Measurements from ENCODE around the gene CRYL1. TPM values are rescaled to one million over a fixed set of nuclear protein-coding genes. Genes with fewer than 3 reads are reported as not detected.

The CRYL1 gene
- total RNA-seq, 2 experiments from 2014 or later: 17.5 to 18.2 TPM

DNA sequence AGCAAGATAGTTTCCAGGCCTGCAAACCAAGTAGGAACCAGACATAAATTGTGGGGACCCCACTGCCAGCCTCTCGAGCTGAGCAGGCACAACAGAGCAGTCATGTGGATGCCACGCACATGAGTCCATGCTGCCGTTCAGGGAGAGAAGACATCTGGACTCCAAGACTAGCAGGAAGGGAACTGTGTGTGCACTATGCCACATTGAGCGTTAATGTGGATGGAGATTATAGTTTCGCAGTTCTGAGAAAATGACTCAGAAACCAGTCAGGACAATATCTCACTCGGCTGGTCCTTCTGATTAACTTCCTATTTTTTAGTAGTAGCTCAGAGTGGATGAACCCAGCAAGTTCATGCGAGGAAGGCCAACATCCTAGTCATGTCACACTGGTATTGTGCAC lies 124.9 kb downstream of the CRYL1 start:
- no peak for DNase-seq
- peaks cover 10% of the 10 kb centered on the region for H3K4me1 Mint-ChIP-seq (ENCODE audit: low read depth)
- no peaks in the 10 kb centered on the region for H3K36me3 Mint-ChIP-seq
- H3K9me3 Mint-ChIP-seq: no peaks in the 10 kb centered on the region
- no peak overlapping the region for H3K27ac Mint-ChIP-seq
- no peaks in the 10 kb centered on the region for H3K27me3 Mint-ChIP-seq
- ChIA-PET CTCF (interaction anchor here (0.8 to 1.0 kb wide), 2 partner anchors 45 to 204 kb away, joined by 3 to 4 read pairs; no protein-coding TSS in a partner anchor), POLR2A (no interaction called here)
- no peak overlapping the region for H3K4me3 Mint-ChIP-seq
- intact Hi-C loops (cut with micrococcal nuclease): no loop called here

DNA sequence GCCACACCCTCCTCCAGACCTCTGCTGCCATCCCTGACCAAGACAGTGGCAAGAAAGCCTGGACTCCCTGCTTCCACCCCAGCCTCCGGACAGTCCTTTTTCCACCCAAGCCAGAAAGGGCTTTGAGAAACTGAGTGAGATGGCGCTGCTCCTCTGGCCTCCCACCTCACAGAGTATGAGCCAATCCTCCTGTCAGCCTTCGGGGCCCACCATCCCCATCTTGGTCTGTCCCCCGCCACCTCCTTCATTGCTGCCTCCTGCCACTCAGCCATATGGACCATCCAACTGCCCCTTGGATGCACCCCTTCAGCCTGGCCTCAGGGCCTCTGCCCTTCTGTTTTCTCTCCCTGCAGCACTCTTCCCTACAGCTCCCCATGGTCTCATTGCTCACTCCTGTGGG lies 125.7 kb downstream of the CRYL1 start:
- Mint-ChIP-seq H3K27me3 (no peaks in the 10 kb centered on the region), H3K27ac (no peak overlapping the region), H3K4me3 (no peak overlapping the region), H3K9me3 (no peaks in the 10 kb centered on the region), H3K36me3 (no peaks in the 10 kb centered on the region), H3K4me1 (ENCODE audit: low read depth) (peaks cover 10% of the 10 kb centered on the region)
- no peak for DNase-seq
- intact Hi-C loops (cut with micrococcal nuclease): no loop called here
- ChIA-PET POLR2A (no interaction called here), CTCF (interaction anchor here (1.0 kb wide), 1 partner anchor 45 kb away, joined by 3 read pairs; no protein-coding TSS in a partner anchor)

DNA sequence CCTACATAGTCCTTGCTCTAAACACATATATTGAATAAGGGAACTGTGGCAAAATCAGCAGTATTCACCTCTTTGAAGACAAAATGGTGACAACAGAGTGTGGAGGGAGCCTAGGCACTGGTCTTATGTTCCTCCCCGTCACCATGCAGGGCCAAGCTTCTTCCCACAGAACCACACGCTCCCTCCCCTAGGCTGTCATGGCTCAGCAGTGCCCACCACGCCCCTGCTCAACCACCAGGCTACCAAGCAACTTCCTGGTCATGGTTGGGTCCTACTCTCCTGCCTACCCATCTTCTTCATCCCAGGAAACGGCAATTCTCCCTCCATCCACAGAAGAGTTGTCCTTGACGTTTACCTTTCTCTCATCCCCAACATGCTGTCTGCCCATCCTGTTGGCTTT lies 126.1 kb downstream of the CRYL1 start:
- no peak overlapping the region for H3K4me3 Mint-ChIP-seq
- no peaks in the 10 kb centered on the region for H3K27me3 Mint-ChIP-seq
- intact Hi-C loops (cut with micrococcal nuclease): no loop called here

DNA sequence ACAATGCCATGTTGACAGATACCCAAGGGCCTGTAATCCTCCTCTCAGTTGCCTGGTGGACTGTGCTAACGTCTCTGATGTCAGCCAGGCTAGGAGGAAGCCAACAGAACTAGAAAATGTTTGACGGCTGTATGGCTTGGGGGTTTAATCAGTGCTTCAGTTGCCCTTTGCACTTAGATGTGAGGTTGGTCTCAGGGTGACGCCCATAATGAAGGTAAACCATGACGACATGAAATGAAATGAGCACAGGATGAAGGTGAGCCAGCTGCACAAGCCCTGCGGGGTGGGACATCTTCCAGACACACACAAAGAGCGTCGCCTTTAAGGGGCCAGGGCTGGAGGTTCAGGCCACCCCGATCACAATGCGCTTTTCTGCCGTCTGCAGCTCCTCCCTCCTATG lies 127.2 kb downstream of the CRYL1 start:
- no peaks in the 10 kb centered on the region for H3K27me3 Mint-ChIP-seq
- intact Hi-C loops (cut with micrococcal nuclease): no loop called here
- H3K9me3 Mint-ChIP-seq: no peaks in the 10 kb centered on the region
- ChIA-PET POLR2A (no interaction called here), CTCF (no interaction called here)
- H3K36me3 Mint-ChIP-seq: no peaks in the 10 kb centered on the region
- no peak overlapping the region for H3K4me3 Mint-ChIP-seq
- no peak for DNase-seq
- H3K27ac Mint-ChIP-seq: no peak overlapping the region
- H3K4me1 Mint-ChIP-seq (ENCODE audit: low read depth): peaks cover 10% of the 10 kb centered on the region

More for the DNA sequence above, 126.1 kb downstream of the CRYL1 start:
- ChIA-PET CTCF (no interaction called here), POLR2A (no interaction called here)
- no peak for DNase-seq
- H3K27ac Mint-ChIP-seq: no peak overlapping the region
- no peaks in the 10 kb centered on the region for H3K9me3 Mint-ChIP-seq
- H3K4me1 Mint-ChIP-seq (ENCODE audit: low read depth): peaks cover 10% of the 10 kb centered on the region
- no peaks in the 10 kb centered on the region for H3K36me3 Mint-ChIP-seq

DNA sequence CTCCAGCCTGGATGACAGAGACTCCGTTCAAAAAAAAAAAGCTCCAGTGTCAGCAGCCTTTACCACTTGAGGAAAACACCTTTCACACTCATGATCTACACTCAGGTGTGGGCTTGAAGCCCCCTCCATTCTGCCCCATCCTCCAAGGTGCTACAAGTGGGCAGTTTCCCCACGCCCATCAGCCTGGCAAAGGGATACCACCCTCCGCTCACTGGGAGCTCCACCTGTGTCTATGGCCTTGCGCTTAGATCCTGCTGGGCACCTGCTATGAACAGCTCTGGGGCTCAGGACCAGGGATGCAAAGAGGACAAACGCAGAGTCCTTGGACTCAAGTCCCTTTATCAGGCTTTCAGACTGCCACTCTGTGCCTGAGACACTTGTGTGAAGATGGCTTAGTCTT lies 127.8 kb downstream of the CRYL1 start:
- no peak for DNase-seq
- H3K9me3 Mint-ChIP-seq: no peaks in the 10 kb centered on the region
- no peak overlapping the region for H3K27ac Mint-ChIP-seq
- H3K4me1 Mint-ChIP-seq (ENCODE audit: low read depth): peaks cover 10% of the 10 kb centered on the region
- intact Hi-C loops (cut with micrococcal nuclease): no loop called here
- ChIA-PET POLR2A (no interaction called here), CTCF (no interaction called here)
- no peaks in the 10 kb centered on the region for H3K36me3 Mint-ChIP-seq
- H3K4me3 Mint-ChIP-seq: no peak overlapping the region
- H3K27me3 Mint-ChIP-seq: no peaks in the 10 kb centered on the region

DNA sequence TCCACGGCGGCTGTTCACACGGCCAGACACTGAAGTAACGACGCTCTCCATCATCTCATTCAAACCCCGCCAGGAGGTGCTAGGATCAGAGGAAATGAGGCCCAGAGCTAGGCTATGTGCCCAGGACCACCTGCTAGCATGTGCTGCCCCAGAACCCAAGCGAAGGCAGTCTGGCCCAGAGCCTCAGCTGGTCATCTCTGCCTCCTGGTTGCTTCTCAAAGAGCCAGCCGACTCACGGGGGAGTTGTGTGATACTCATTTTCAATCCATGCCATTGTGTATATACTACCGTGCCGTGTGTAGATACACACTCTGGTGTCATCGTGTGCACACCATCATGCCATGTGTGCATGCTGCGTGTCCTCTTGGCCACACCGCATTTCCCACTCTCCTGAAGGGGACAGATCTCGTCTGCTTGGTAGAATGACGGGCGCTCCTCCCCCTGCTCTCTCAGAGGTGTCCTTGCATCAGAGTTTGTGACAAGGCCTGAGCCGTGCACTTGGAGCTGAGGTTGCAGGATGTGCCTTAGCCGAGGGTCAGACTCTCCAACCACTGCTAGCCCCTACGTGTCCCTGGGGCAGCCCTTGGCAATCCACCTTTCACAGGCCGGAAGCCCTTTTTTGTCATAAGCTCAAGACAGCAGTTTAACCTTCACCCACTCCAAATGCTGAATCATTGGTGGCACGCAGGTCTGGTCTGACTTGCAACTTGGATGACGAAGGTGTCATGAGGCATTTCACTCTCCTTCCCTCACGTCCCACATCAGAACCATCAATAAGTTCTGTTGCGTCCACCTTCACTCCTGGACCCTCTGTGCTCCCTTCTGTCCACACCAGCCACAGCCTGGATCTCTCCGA lies 130.4 kb downstream of the CRYL1 start:
- Mint-ChIP-seq H3K4me1 (ENCODE audit: low read depth) (no peaks in the 10 kb centered on the region), H3K36me3 (no peaks in the 10 kb centered on the region), H3K4me3 (no peak overlapping the region), H3K27me3 (no peaks in the 10 kb centered on the region), H3K9me3 (no peaks in the 10 kb centered on the region), H3K27ac (no peak overlapping the region)
- ChIA-PET CTCF (no interaction called here), POLR2A (no interaction called here)
- no peak for DNase-seq
- intact Hi-C loops (cut with micrococcal nuclease): no loop called here

DNA sequence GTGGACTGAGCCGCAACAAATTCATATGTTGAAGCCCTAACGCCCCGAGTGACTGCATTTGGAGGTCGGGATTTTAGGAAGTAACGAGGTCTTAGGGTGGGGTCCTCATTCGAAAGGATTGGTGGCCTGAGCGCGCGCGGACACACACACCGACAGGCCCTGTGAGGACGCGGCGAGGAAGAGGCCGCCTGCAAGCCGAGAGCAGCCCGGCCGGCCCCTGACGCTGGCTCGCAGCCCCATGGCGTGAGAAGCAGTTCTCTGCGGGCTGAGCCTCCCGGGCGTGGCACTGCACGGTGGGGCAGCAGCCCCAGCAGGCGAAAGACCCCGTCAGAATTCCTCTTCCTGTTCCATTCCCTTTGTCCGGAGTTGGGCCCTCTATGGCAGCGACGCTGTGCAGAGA lies 131.2 kb downstream of the CRYL1 start:
- no peak for DNase-seq
- Mint-ChIP-seq H3K36me3 (no peaks in the 10 kb centered on the region), H3K27ac (no peak overlapping the region), H3K27me3 (no peaks in the 10 kb centered on the region), H3K4me3 (no peak overlapping the region), H3K4me1 (ENCODE audit: low read depth) (no peaks in the 10 kb centered on the region), H3K9me3 (no peaks in the 10 kb centered on the region)
- CTCF ChIA-PET: no interaction called here
- intact Hi-C loops (cut with micrococcal nuclease): no loop called here
- POLR2A ChIA-PET: no interaction called here

DNA sequence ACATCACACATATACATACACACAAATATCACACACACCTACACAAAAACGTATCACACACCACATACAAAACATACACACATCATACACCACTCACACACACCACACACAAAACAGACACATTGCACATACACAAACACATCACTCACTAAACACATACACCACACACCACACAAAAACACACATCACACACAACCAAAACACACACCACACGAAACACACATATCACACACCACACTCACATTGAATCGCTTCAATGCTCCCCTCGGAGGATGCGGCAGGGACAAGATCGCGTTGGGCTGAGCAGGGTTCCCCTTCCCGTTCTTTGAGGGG lies 131.5 kb downstream of the CRYL1 start:
- DNase-seq: no peak
- intact Hi-C loops (cut with micrococcal nuclease): no loop called here
- Mint-ChIP-seq H3K4me1 (ENCODE audit: low read depth) (no peaks in the 10 kb centered on the region), H3K27me3 (no peaks in the 10 kb centered on the region), H3K9me3 (no peaks in the 10 kb centered on the region), H3K4me3 (no peak overlapping the region), H3K27ac (no peak overlapping the region), H3K36me3 (no peaks in the 10 kb centered on the region)
- POLR2A ChIA-PET: no interaction called here
- CTCF ChIA-PET: no interaction called here

DNA sequence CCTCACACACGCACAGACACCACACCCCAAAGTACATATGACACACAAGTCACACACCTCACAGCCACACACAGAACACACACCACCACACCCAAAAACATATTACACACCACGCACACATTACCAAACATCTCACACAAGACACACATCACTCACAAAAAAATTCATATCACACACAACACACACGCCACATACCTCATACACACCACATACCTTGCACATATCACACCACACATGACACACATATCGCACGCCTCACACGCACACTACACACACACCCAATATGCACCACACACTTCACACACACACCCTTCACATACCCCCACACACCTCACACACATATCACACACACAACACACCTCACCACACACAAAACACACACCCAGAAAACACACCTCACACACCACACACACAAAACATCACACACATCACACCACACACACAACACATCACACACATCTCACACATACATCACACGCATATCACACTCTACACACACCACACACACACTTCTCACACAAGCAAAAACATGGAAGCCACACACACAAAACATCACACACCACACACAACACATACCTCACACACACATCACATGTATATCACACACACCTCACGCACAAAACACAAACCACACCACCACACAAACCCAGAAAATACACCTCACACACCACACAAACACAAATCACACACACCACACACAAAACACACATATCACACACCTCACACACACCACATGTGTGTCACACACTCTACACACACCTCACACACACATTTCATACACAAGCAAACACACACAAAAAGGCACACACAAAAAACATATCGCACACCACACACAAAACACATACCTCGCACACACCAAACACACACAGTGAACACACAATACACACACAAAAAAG lies 132.1 kb downstream of the CRYL1 start:
- no peaks in the 10 kb centered on the region for H3K4me1 Mint-ChIP-seq (ENCODE audit: low read depth)
- intact Hi-C loops (cut with micrococcal nuclease): no loop called here
- H3K4me3 Mint-ChIP-seq: no peak overlapping the region
- CTCF ChIA-PET: no interaction called here
- no peak for DNase-seq
- POLR2A ChIA-PET: no interaction called here
- no peak overlapping the region for H3K27ac Mint-ChIP-seq
- no peaks in the 10 kb centered on the region for H3K27me3 Mint-ChIP-seq
- no peaks in the 10 kb centered on the region for H3K9me3 Mint-ChIP-seq
- H3K36me3 Mint-ChIP-seq: no peaks in the 10 kb centered on the region

DNA sequence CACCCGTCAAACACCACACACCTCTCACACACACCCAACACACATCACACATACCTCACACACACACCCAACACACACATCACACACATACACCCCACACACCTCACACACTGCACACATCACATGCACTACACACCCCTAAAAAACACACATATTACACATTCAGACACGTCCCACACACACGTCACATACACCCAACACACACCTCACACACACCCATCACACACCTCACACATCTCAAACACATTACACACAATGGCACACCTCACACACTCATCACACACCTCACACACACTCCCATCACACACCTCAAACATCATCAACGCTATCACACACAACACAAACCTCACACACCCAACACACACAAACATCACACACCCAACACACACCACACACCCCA lies 133.1 kb downstream of the CRYL1 start:
- intact Hi-C loops (cut with micrococcal nuclease): no loop called here
- H3K36me3 Mint-ChIP-seq: no peaks in the 10 kb centered on the region
- H3K4me3 Mint-ChIP-seq: no peak overlapping the region
- H3K4me1 Mint-ChIP-seq (ENCODE audit: low read depth): peaks cover 5% of the 10 kb centered on the region
- H3K27me3 Mint-ChIP-seq: no peaks in the 10 kb centered on the region
- no peak overlapping the region for H3K27ac Mint-ChIP-seq
- H3K9me3 Mint-ChIP-seq: no peaks in the 10 kb centered on the region
- POLR2A ChIA-PET: no interaction called here
- CTCF ChIA-PET: no interaction called here
- no peak for DNase-seq

DNA sequence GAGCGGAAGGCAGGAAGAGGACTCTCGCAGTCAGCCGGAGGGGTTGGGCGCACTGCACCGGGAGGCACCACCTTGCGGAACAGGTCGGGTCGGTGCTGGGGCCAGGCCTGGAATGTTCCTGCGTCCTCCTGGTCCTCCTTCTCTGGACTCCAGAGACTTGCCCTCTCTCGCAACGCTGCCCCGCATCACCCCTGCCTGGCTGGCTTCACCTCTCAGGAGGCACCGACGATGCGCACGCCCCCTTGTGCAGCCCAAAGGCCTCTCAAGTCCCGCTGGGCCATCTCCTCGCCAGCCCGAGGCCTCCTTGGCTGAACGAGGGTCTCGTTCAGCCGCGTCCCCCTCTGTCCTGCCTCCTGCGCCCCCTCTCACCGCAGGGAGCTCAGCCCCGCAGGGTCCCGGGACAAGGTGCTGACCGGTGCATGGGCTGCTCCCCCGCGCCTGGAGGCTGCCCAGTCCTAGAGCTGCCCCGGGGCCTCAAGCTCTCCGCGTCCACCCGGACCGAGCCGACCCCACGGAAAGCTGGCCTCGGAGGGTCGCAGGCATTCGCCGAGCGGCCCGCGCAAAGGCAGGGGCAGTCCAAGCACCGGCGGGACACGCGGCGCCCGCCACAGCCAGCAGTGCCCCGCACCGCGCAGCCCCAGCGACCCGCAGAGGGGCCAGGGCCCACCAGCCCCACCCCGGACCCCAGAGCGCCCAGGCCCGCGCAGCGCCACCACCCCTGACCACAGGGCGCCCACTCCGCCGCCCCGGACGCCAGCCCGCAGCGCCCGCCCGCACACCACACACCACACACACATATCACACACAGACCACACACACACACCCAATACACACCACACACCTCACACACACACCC lies 133.8 kb downstream of the CRYL1 start:
- POLR2A ChIA-PET: no interaction called here
- no peak for DNase-seq
- intact Hi-C loops (cut with micrococcal nuclease): no loop called here
- peaks cover 8% of the 10 kb centered on the region for H3K4me1 Mint-ChIP-seq (ENCODE audit: low read depth)
- H3K27me3 Mint-ChIP-seq: no peaks in the 10 kb centered on the region
- CTCF ChIA-PET: no interaction called here
- no peaks in the 10 kb centered on the region for H3K9me3 Mint-ChIP-seq
- no peak overlapping the region for H3K27ac Mint-ChIP-seq
- H3K4me3 Mint-ChIP-seq: no peak overlapping the region
- no peaks in the 10 kb centered on the region for H3K36me3 Mint-ChIP-seq

DNA sequence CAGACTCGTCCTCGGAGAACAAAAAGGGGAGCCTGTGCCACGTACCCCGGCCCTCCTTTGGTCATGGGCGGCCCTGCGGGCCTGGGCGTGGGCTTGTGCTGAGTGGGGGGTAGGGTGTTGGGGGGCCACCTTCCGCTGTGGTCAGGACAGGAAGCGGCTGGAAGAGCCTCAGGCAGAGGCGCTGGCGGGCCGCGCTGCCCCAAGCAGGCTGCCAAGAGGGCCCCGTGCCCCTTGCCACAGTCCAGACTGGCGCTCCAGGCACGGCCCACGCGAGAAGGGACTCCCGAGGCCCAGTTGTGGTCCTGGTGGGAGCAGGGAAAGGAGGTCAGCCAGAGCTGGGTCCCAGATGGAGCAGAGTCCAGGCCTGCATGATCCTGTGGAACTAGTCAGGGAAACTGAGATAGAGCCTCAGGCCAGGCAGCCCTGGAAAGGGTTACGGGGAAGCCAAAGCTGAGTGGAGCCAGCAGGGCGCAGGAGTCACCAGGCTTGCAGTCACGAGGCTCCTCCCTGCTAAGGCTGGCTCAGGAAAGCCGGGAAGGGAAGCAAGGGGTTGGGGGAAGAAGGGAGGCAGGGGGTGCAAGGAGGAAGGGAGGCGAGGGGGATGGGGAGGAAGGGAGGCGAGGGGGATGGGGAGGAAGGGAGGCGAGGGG lies 135.0 kb downstream of the CRYL1 start:
- intact Hi-C loops (cut with micrococcal nuclease): no loop called here
- Mint-ChIP-seq H3K27me3 (no peaks in the 10 kb centered on the region), H3K27ac (no peak overlapping the region), H3K4me1 (ENCODE audit: low read depth) (peaks cover 8% of the 10 kb centered on the region), H3K4me3 (no peak overlapping the region), H3K9me3 (peaks cover 3% of the 10 kb centered on the region), H3K36me3 (no peaks in the 10 kb centered on the region)
- CTCF ChIA-PET: no interaction called here
- POLR2A ChIA-PET: no interaction called here
- DNase-seq: no peak
